ENCODE data around the gene RABGAP1L. TPM values are rescaled to one million over a fixed set of nuclear protein-coding genes. Genes with fewer than 3 reads are reported as not detected.

RABGAP1L gene
- total and polyA plus RNA-seq, 10 of the 15 experiments (the other 5 are each of a cell fraction or from before 2014, with no cell fraction given) = 5.8 to 194 (median 113) TPM

- ChIA-PET SMC1A (ENCODE audit: uncharacterized antibody, unreplicated experiment) (interaction anchor here (0.7 kb wide), 1 partner anchor 13 kb away, joined by 3 read pairs; no protein-coding TSS in a partner anchor), RAD21 (ENCODE audit: unreplicated experiment) (interaction anchor here (1.4 kb wide), 1 partner anchor 14 kb away, joined by 3 read pairs; no protein-coding TSS in a partner anchor), POLR2A (no interaction called here), CTCF (interaction anchor here (1.1 to 1.3 kb wide), 2 partner anchors 11 to 51 kb away, joined by 3 to 5 read pairs; no protein-coding TSS in a partner anchor)
- DNase-seq (ENCODE audit: low read depth, low spot score) = no peak
- Histone ChIP-seq H3K4me2 (ENCODE audit: control insufficient read depth, insufficient read depth) (peak overlapping the region; percentile 93), H3K27me3 (replicated peaks in 1 of 2; ENCODE audit: control insufficient read depth in 2 of 2, insufficient read depth in 2 of 2, low read length in 1 of 2) (no peaks in the 10 kb centered on the region), H3K27ac (ENCODE audit: control insufficient read depth, insufficient read depth) (peak overlapping the region; percentile 80), H3K9me3 (replicated peaks; ENCODE audit: control insufficient read depth, insufficient read depth, low read length) (no peaks in the 10 kb centered on the region), H2AFZ (ENCODE audit: control insufficient read depth, low read depth, low read length) (no peak overlapping the region; the same call in 1 of the 2 replicates), H3K4me1 (ENCODE audit: control insufficient read depth, insufficient read depth, low read length) (peaks cover 40% of the 10 kb centered on the region), H3K36me3 (ENCODE audit: control insufficient read depth in 2 of 2, insufficient read depth in 2 of 2, low read length in 1 of 2) (no peaks in the 10 kb centered on the region), H3K9ac (ENCODE audit: control insufficient read depth, insufficient read depth, low read length) (peak overlapping the region; percentile 70), H3K4me3 (peak overlapping the region; percentile 66; the same call in 1 of the 2 replicates), H3K79me2 (ENCODE audit: control insufficient read depth, insufficient read depth, low read length) (peaks cover 95% of the 10 kb centered on the region), H4K20me1 (ENCODE audit: control insufficient read depth, insufficient read depth) (no peaks in the 10 kb centered on the region)
- intact Hi-C loops (cut with micrococcal nuclease; ENCODE audit: unreplicated experiment) = no loop called here
- ATAC-seq = peak; percentile 35; the same call in 2 of the 3 replicates
- no peak for FAIRE-seq
- BruUV-seq (replicated peaks) = no TSS peak
- TF ChIP-seq RUNX3 (IDR thresholded peaks at IDR 0.05; ENCODE audit: low read length) (no peak), MTA3 (IDR thresholded peaks at IDR 0.05; ENCODE audit: borderline replicate concordance, low read length) (0 out of 2 replicates have a peak, but pooled peaks have one; percentile 17), HSF1 (IDR thresholded peaks at IDR 0.05; ENCODE audit: low read depth, low read length) (no peak), JUNB (IDR thresholded peaks at IDR 0.05) (no peak)
- in situ Hi-C loops (cut with MboI) = no loop called here
- 6% methylated on average over 5 of the region's 5 CpGs for WGBS (ENCODE audit: insufficient coverage, insufficient replicate concordance, low lambda C conversion rate, missing lambda C conversion rate)
These were observed 7.4 kb downstream of the RABGAP1L start for GRCh38 chr1:174166530-174167264.

All from GM12878 (cell line).